Type B pancreatic cell (in vitro differentiated cells): ENCODE measurements around the gene MEX3B. TPM values are rescaled to one million over a fixed set of nuclear protein-coding genes. Genes with fewer than 3 reads are reported as not detected.

Experiments used
- DNase-seq: peaks from one replicate; pipeline ENCODE4 v3.0.0; 2021; ENCODE audit warnings: mixed read lengths; ENCODE audit not compliant: unreplicated experiment; ENCODE audit errors: extremely low spot score
- H3K27ac Mint-ChIP-seq: 2 replicates; pipeline ENCODE4 v1.8.0; 2021; ENCODE audit warnings: mild to moderate bottlenecking, mixed read lengths
- H3K27me3 Mint-ChIP-seq: 2 replicates; pipeline ENCODE4 v1.8.0; 2021; ENCODE audit warnings: mixed read lengths
- H3K36me3 Mint-ChIP-seq: 2 replicates; pipeline ENCODE4 v1.8.0; 2021; ENCODE audit warnings: mixed read lengths
- H3K4me1 Mint-ChIP-seq: one replicate; pipeline ENCODE4 v1.8.0; 2021; ENCODE audit warnings: mixed read lengths; ENCODE audit not compliant: unreplicated experiment
- H3K4me3 Mint-ChIP-seq: 2 replicates; pipeline ENCODE4 v1.8.0; 2021; ENCODE audit warnings: mild to moderate bottlenecking, mixed read lengths
- H3K9me3 Mint-ChIP-seq: 2 replicates; pipeline ENCODE4 v1.8.0; 2021; ENCODE audit warnings: mixed read lengths
- CTCF ChIP-seq: fragments of 200-600 bp; sonication (generic); conservative IDR thresholded peaks from 2 replicates; pipeline ENCODE4 v1.5.0; 2021; ENCODE audit warnings: antibody characterized with exemption, mild to moderate bottlenecking
- total RNA-seq: library from RNA; stranded (reverse); gene quantifications from 2 replicates; pipeline ENCODE4 v1.2.1, GENCODE V29; 2021; ENCODE audit warnings: low replicate concordance

MEX3B gene
- total RNA-seq, 1 donor from 2014 or later, result 46.1 TPM

GRCh38 chr15:82081914-82082762 is 36.3 kb upstream of the MEX3B start:
- Mint-ChIP-seq H3K36me3 (no peaks in the 10 kb centered on the region), H3K27me3 (peaks cover 2% of the 10 kb centered on the region), H3K4me3 (no peak overlapping the region), H3K27ac (no peak overlapping the region), H3K4me1 (no peaks in the 10 kb centered on the region), H3K9me3 (no peaks in the 10 kb centered on the region)
- TF ChIP-seq CTCF, result peak; percentile 46
- no peak for DNase-seq

DNA sequence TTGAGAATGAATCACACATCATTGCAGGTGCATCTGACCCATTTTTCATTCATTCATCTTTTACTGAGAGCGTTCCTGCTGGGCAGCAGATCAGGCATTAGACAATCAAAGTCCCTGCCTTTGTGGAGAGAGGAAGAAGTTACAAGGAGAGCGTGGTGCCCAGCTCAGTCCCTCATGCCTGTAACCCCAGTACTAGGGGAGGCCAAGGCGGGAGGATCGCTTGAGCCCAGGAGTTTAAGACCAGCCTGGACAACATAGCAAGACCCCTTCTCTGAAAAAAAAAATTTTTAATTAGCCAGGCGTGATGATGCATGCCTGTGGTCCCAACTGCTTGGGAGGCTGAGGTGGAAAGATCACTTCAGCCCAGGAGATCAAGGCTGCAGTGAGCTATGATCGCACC is 35.0 kb upstream of the MEX3B start:
- DNase-seq, result no peak
- Mint-ChIP-seq H3K4me3 (no peak overlapping the region), H3K36me3 (no peaks in the 10 kb centered on the region), H3K9me3 (no peaks in the 10 kb centered on the region), H3K27me3 (peaks cover 2% of the 10 kb centered on the region), H3K27ac (no peak overlapping the region), H3K4me1 (no peaks in the 10 kb centered on the region)
- no peak for TF ChIP-seq CTCF

DNA sequence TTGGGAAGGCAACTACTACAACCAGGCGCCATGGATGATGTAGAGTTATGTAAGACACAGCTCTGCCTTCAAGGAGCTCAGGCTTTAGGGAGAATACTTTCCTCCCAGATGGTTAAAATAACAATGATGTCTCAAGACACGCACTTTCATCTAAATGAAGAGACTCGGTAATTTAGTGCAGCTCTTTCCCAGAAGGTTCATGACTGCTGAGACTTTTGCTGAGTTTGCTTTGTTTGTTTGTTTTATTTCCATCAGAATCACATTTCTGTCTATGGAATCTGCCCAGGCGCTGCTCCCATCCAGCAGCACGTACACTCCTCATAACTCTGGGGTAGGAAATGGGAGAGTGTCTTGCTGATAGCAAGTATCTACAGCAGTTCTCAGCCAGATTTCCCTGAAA is 33.9 kb upstream of the MEX3B start:
- TF ChIP-seq CTCF, result no peak
- H3K9me3 Mint-ChIP-seq, result no peaks in the 10 kb centered on the region
- H3K4me1 Mint-ChIP-seq, result no peaks in the 10 kb centered on the region
- no peaks in the 10 kb centered on the region for H3K36me3 Mint-ChIP-seq
- no peak overlapping the region for H3K4me3 Mint-ChIP-seq
- H3K27ac Mint-ChIP-seq, result no peak overlapping the region
- no peak for DNase-seq
- H3K27me3 Mint-ChIP-seq, result peaks cover 2% of the 10 kb centered on the region

DNA sequence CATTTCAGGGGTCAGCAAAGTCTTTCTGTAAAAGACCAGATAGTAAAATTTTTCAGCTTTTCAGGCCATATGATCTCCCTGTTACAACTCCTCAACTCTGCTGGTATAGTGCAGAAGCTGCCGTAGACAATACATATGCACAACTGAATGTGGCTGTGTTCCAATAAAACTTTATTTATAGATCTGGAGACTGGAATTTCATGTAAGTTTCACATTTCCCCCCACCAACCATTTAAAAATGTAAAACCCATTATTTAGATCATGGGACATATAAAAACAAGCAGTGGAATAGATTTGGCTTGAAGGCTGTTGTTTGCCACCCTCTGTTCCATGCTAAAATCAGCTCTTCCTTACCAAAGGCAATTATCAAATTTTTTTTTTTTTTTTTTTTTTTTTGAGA is 28.8 kb upstream of the MEX3B start:
- H3K36me3 Mint-ChIP-seq, result no peaks in the 10 kb centered on the region
- H3K27me3 Mint-ChIP-seq, result no peaks in the 10 kb centered on the region
- no peak overlapping the region for H3K27ac Mint-ChIP-seq
- H3K4me3 Mint-ChIP-seq, result no peak overlapping the region
- no peaks in the 10 kb centered on the region for H3K9me3 Mint-ChIP-seq
- no peak for DNase-seq
- no peaks in the 10 kb centered on the region for H3K4me1 Mint-ChIP-seq
- TF ChIP-seq CTCF, result no peak

- H3K4me3 Mint-ChIP-seq, result no peak overlapping the region
- no peak for TF ChIP-seq CTCF
- H3K27ac Mint-ChIP-seq, result no peak overlapping the region
- H3K27me3 Mint-ChIP-seq, result no peaks in the 10 kb centered on the region
- no peaks in the 10 kb centered on the region for H3K4me1 Mint-ChIP-seq
- H3K36me3 Mint-ChIP-seq, result no peaks in the 10 kb centered on the region
- H3K9me3 Mint-ChIP-seq, result no peaks in the 10 kb centered on the region
- DNase-seq, result no peak
Measured at GRCh38 chr15:82072926-82073537, 27.2 kb upstream of the MEX3B start.
